ENCODE results near the gene PROX1.

Gene PROX1

DNA sequence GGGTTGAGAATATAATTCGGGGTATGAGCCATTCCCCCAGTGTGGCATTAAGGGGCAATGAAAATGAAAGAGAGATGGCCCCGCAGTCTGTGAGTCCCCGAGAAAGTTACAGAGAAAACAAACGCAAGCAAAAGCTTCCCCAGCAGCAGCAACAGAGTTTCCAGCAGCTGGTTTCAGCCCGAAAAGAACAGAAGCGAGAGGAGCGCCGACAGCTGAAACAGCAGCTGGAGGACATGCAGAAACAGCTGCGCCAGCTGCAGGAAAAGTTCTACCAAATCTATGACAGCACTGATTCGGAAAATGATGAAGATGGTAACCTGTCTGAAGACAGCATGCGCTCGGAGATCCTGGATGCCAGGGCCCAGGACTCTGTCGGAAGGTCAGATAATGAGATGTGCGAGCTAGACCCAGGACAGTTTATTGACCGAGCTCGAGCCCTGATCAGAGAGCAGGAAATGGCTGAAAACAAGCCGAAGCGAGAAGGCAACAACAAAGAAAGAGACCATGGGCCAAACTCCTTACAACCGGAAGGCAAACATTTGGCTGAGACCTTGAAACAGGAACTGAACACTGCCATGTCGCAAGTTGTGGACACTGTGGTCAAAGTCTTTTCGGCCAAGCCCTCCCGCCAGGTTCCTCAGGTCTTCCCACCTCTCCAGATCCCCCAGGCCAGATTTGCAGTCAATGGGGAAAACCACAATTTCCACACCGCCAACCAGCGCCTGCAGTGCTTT is 9.4 kb downstream of the PROX1 start:
- H3K27me3 ChIP-seq (ENCODE audit: low read depth, low read length): no peaks in the 10 kb centered on the region
- no peak overlapping the region for H3K4me2 ChIP-seq (ENCODE audit: low read length)
- H2AFZ ChIP-seq (ENCODE audit: low read depth, low read length): no peak overlapping the region

GRCh38 chr1:213997772-213998107 is 10.0 kb downstream of the PROX1 start:
- Histone ChIP-seq H3K4me2 (ENCODE audit: low read length) (no peak overlapping the region), H3K9ac (ENCODE audit: low read length) (no peak overlapping the region), H3K9me3 (ENCODE audit: insufficient read depth, low read length) (no peaks in the 10 kb centered on the region), H3K4me1 (ENCODE audit: low read length) (no peaks in the 10 kb centered on the region), H3K27me3 (ENCODE audit: low read depth, low read length) (no peaks in the 10 kb centered on the region), H2AFZ (ENCODE audit: low read depth, low read length) (no peak overlapping the region), H3K36me3 (replicated peaks; ENCODE audit: low read depth, low read length) (no peaks in the 10 kb centered on the region), H3K4me3 (ENCODE audit: low read length) (no peak overlapping the region), H3K79me2 (ENCODE audit: low read length) (no peaks in the 10 kb centered on the region), H4K20me1 (ENCODE audit: insufficient read depth, low read length) (no peaks in the 10 kb centered on the region), H3K27ac (ENCODE audit: low read length) (no peak overlapping the region)
- TF ChIP-seq, protein P1, sequence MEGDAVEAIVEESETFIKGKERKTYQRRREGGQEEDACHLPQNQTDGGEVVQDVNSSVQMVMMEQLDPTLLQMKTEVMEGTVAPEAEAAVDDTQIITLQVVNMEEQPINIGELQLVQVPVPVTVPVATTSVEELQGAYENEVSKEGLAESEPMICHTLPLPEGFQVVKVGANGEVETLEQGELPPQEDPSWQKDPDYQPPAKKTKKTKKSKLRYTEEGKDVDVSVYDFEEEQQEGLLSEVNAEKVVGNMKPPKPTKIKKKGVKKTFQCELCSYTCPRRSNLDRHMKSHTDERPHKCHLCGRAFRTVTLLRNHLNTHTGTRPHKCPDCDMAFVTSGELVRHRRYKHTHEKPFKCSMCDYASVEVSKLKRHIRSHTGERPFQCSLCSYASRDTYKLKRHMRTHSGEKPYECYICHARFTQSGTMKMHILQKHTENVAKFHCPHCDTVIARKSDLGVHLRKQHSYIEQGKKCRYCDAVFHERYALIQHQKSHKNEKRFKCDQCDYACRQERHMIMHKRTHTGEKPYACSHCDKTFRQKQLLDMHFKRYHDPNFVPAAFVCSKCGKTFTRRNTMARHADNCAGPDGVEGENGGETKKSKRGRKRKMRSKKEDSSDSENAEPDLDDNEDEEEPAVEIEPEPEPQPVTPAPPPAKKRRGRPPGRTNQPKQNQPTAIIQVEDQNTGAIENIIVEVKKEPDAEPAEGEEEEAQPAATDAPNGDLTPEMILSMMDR (IDR thresholded peaks at IDR 0.05; ENCODE audit: low read depth, low read length): no peak
- no peak for TF ChIP-seq EZH2phosphoT487 (IDR thresholded peaks at IDR 0.05; ENCODE audit: low read depth)

More for the DNA sequence above, 9.4 kb downstream of the PROX1 start:
- Histone ChIP-seq H4K20me1 (ENCODE audit: insufficient read depth, low read length) (no peaks in the 10 kb centered on the region), H3K9me3 (ENCODE audit: insufficient read depth, low read length) (no peaks in the 10 kb centered on the region), H3K27ac (ENCODE audit: low read length) (no peak overlapping the region), H3K4me1 (ENCODE audit: low read length) (no peaks in the 10 kb centered on the region), H3K79me2 (ENCODE audit: low read length) (no peaks in the 10 kb centered on the region), H3K9ac (ENCODE audit: low read length) (no peak overlapping the region), H3K4me3 (ENCODE audit: low read length) (no peak overlapping the region), H3K36me3 (replicated peaks; ENCODE audit: low read depth, low read length) (no peaks in the 10 kb centered on the region)
- TF ChIP-seq, protein P1 (IDR thresholded peaks at IDR 0.05; ENCODE audit: low read depth, low read length): no peak
- TF ChIP-seq EZH2phosphoT487 (IDR thresholded peaks at IDR 0.05; ENCODE audit: low read depth): no peak

GRCh38 chr1:213998785-213999184 is 11.0 kb downstream of the PROX1 start:
- Histone ChIP-seq H3K27ac (ENCODE audit: low read length) (no peak overlapping the region), H4K20me1 (ENCODE audit: insufficient read depth, low read length) (no peaks in the 10 kb centered on the region), H3K4me3 (ENCODE audit: low read length) (no peak overlapping the region), H2AFZ (ENCODE audit: low read depth, low read length) (no peak overlapping the region), H3K27me3 (ENCODE audit: low read depth, low read length) (no peaks in the 10 kb centered on the region), H3K36me3 (replicated peaks; ENCODE audit: low read depth, low read length) (no peaks in the 10 kb centered on the region), H3K79me2 (ENCODE audit: low read length) (no peaks in the 10 kb centered on the region), H3K9ac (ENCODE audit: low read length) (no peak overlapping the region), H3K9me3 (ENCODE audit: insufficient read depth, low read length) (no peaks in the 10 kb centered on the region), H3K4me2 (ENCODE audit: low read length) (no peak overlapping the region), H3K4me1 (ENCODE audit: low read length) (no peaks in the 10 kb centered on the region)
- TF ChIP-seq EZH2phosphoT487 (IDR thresholded peaks at IDR 0.05; ENCODE audit: low read depth): no peak
- TF ChIP-seq, protein P1 (IDR thresholded peaks at IDR 0.05; ENCODE audit: low read depth, low read length): no peak

GRCh38 chr1:213999732-214000131 is 12.0 kb downstream of the PROX1 start:
- Histone ChIP-seq H2AFZ (ENCODE audit: low read depth, low read length) (no peak overlapping the region), H3K27ac (ENCODE audit: low read length) (no peak overlapping the region), H3K36me3 (replicated peaks; ENCODE audit: low read depth, low read length) (no peaks in the 10 kb centered on the region), H4K20me1 (ENCODE audit: insufficient read depth, low read length) (no peaks in the 10 kb centered on the region), H3K79me2 (ENCODE audit: low read length) (no peaks in the 10 kb centered on the region), H3K9ac (ENCODE audit: low read length) (no peak overlapping the region), H3K4me2 (ENCODE audit: low read length) (no peak overlapping the region), H3K27me3 (ENCODE audit: low read depth, low read length) (no peaks in the 10 kb centered on the region), H3K4me3 (ENCODE audit: low read length) (no peak overlapping the region), H3K4me1 (ENCODE audit: low read length) (no peaks in the 10 kb centered on the region), H3K9me3 (ENCODE audit: insufficient read depth, low read length) (no peaks in the 10 kb centered on the region)
- no peak for TF ChIP-seq EZH2phosphoT487 (IDR thresholded peaks at IDR 0.05; ENCODE audit: low read depth)
- TF ChIP-seq, protein P1 (IDR thresholded peaks at IDR 0.05; ENCODE audit: low read depth, low read length): no peak
